ENCODE data around the gene KANK2. TPM values are rescaled to one million over a fixed set of nuclear protein-coding genes. Genes with fewer than 3 reads are reported as not detected.

The KANK2 gene
- total and polyA plus RNA-seq, 2 of the 13 experiments (the other 11 are each of a cell fraction or from before 2014, with no cell fraction given): 5.7 to 12.9 TPM

- Histone ChIP-seq H3K4me2 (ENCODE audit: low read depth, low read length) (no peak overlapping the region), H3K9ac (ENCODE audit: insufficient read depth, low read depth, low read length) (no peak overlapping the region), H4K20me1 (ENCODE audit: insufficient read depth, low read length) (no peaks in the 10 kb centered on the region), H2AFZ (ENCODE audit: low read length) (no peak overlapping the region), H3K4me3 (replicated peaks in 1 of 3; ENCODE audit: insufficient read depth in 1 of 3, low read depth in 2 of 3, low read length in 3 of 3) (no peak overlapping the region), H3K4me1 (ENCODE audit: insufficient read depth, low read length) (peaks cover 8% of the 10 kb centered on the region; the same call in 1 of the 2 replicates), H3K36me3 (replicated peaks in 1 of 2; ENCODE audit: control insufficient read depth in 1 of 2, insufficient read depth in 2 of 2, low read length in 2 of 2) (peaks cover 3 to 22% of the 10 kb centered on the region in 2 experiments; a peak in 3 of 5 replicates), H3K9me3 (ENCODE audit: low read length) (no peaks in the 10 kb centered on the region), H3K79me2 (ENCODE audit: insufficient read depth, low read length) (no peaks in the 10 kb centered on the region), H3K27me3 (ENCODE audit: control insufficient read depth in 1 of 2, insufficient read depth in 2 of 2, low read length in 2 of 2) (no peaks in the 10 kb centered on the region), H3K27ac (ENCODE audit: extremely low read length, insufficient read depth, low read length) (no peak overlapping the region)
- POLR2A ChIA-PET: no interaction called here
- WGBS (ENCODE audit: low lambda C conversion rate): 94% methylated on average over 15 of the region's 18 CpGs
- BruUV-seq (replicated peaks): no TSS peak
- intact Hi-C loops (cut with micrococcal nuclease; ENCODE audit: unreplicated experiment) (no loop called here), in situ Hi-C loops (cut with HindIII; ENCODE audit: extremely low pct_ligation_motif_present, low pct_unique_long_range_greater_than_20kb) (no loop called here)
- no peak for ATAC-seq
- no peak for DNase-seq (ENCODE audit: low spot score)
- no peak for FAIRE-seq
- CTCF ChIA-PET (ENCODE audit: low intra/inter-chr PET ratio, low total read pairs): no interaction called here
- TF ChIP-seq ZEB1 (IDR thresholded peaks at IDR 0.05; ENCODE audit: insufficient replicate concordance, low read depth) (no peak), ZNF660 (CRISPR knock-in tag; IDR thresholded peaks at IDR 0.05; ENCODE audit: borderline replicate concordance, low read depth) (no peak), SCMH1 (CRISPR knock-in tag; IDR thresholded peaks at IDR 0.05; ENCODE audit: borderline replicate concordance) (no peak), U2AF2 (IDR thresholded peaks at IDR 0.05; ENCODE audit: low read depth, low read length) (no peak), ZNF512 (CRISPR knock-in tag; IDR thresholded peaks at IDR 0.05) (no peak), TEAD2 (CRISPR knock-in tag; IDR thresholded peaks at IDR 0.05) (no peak), ZNF407 (CRISPR knock-in tag; IDR thresholded peaks at IDR 0.05; ENCODE audit: not compliant biosample characterization) (no peak), AGO2 (optimal IDR thresholded peaks at IDR 0.05; ENCODE audit: low read depth, low read length) (no peak), POGK (CRISPR knock-in tag; conservative IDR thresholded peaks at IDR 0.05) (no peak), MED8 (CRISPR knock-in tag; IDR thresholded peaks at IDR 0.05; ENCODE audit: insufficient replicate concordance) (no peak)
Observed at GRCh38 chr19:11176466-11177193, 20.7 kb downstream of the KANK2 start.

Measured in HepG2 (cell line).